Measurements from ENCODE around the gene RMND1.

The RMND1 gene

GRCh38 chr6:151432651-151433050 lies 19.3 kb downstream of the RMND1 start:
- Histone ChIP-seq H4K20me1 (ENCODE audit: insufficient read depth, low read length) (no peaks in the 10 kb centered on the region), H3K27ac (ENCODE audit: low read length) (no peak overlapping the region)

GRCh38 chr6:151431337-151431736 lies 20.6 kb downstream of the RMND1 start:
- H3K4me3 ChIP-seq (ENCODE audit: low read length) = no peak overlapping the region
- H3K9me3 ChIP-seq (ENCODE audit: insufficient read depth, low read length) = no peaks in the 10 kb centered on the region
- no peak overlapping the region for H3K9ac ChIP-seq (ENCODE audit: low read length)
- no peak for TF ChIP-seq CTCF (IDR thresholded peaks at IDR 0.05; ENCODE audit: low read depth, low read length)
- TF ChIP-seq EZH2phosphoT487 (IDR thresholded peaks at IDR 0.05; ENCODE audit: low read depth) = no peak
- no peaks in the 10 kb centered on the region for H3K79me2 ChIP-seq (ENCODE audit: low read length)
- H2AFZ ChIP-seq (ENCODE audit: low read depth, low read length) = no peak overlapping the region
- H3K4me1 ChIP-seq (ENCODE audit: low read length) = no peaks in the 10 kb centered on the region
- H3K27me3 ChIP-seq (ENCODE audit: low read depth, low read length) = no peaks in the 10 kb centered on the region
- no peaks in the 10 kb centered on the region for H4K20me1 ChIP-seq (ENCODE audit: insufficient read depth, low read length)
- H3K27ac ChIP-seq (ENCODE audit: low read length) = no peak overlapping the region
- no peak overlapping the region for H3K4me2 ChIP-seq (ENCODE audit: low read length)
- H3K36me3 ChIP-seq (replicated peaks; ENCODE audit: low read depth, low read length) = peaks cover 4% of the 10 kb centered on the region

More at GRCh38 chr6:151432651-151433050, 19.3 kb downstream of the RMND1 start:
- Histone ChIP-seq H3K9me3 (ENCODE audit: insufficient read depth, low read length) (no peaks in the 10 kb centered on the region), H3K36me3 (replicated peaks; ENCODE audit: low read depth, low read length) (peaks cover 4% of the 10 kb centered on the region), H2AFZ (ENCODE audit: low read depth, low read length) (no peak overlapping the region), H3K9ac (ENCODE audit: low read length) (no peak overlapping the region), H3K27me3 (ENCODE audit: low read depth, low read length) (no peaks in the 10 kb centered on the region), H3K4me3 (ENCODE audit: low read length) (no peak overlapping the region), H3K4me2 (ENCODE audit: low read length) (no peak overlapping the region), H3K79me2 (ENCODE audit: low read length) (no peaks in the 10 kb centered on the region), H3K4me1 (ENCODE audit: low read length) (no peaks in the 10 kb centered on the region)
- TF ChIP-seq CTCF (IDR thresholded peaks at IDR 0.05; ENCODE audit: low read depth, low read length) = no peak
- no peak for TF ChIP-seq EZH2phosphoT487 (IDR thresholded peaks at IDR 0.05; ENCODE audit: low read depth)

DNA sequence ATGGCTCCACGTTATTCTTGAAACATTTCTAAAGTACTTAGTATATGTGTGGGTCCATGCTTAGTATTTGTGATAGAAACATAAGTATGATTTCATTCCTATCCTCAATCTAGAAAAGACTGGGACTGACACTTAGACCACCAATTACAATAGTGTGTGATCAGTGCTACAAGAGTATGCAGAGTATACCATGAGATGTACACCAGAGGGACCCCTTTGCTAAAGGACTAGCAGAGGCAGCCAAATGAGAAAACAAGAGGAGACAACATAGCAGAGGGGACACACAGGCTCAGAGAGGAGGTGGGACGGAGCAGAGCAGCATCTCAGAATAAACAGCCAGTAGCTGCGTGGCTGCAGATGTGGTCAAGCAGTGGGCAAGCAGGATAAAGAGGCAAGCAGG lies 21.0 kb downstream of the RMND1 start:
- H3K27me3 ChIP-seq (ENCODE audit: low read depth, low read length) = no peaks in the 10 kb centered on the region
- H3K4me1 ChIP-seq (ENCODE audit: low read length) = no peaks in the 10 kb centered on the region
- H3K27ac ChIP-seq (ENCODE audit: low read length) = no peak overlapping the region
- peaks cover 4% of the 10 kb centered on the region for H3K36me3 ChIP-seq (replicated peaks; ENCODE audit: low read depth, low read length)
- H3K4me3 ChIP-seq (ENCODE audit: low read length) = no peak overlapping the region
- no peak overlapping the region for H3K9ac ChIP-seq (ENCODE audit: low read length)
- no peak overlapping the region for H3K4me2 ChIP-seq (ENCODE audit: low read length)
- no peaks in the 10 kb centered on the region for H3K9me3 ChIP-seq (ENCODE audit: insufficient read depth, low read length)
- H4K20me1 ChIP-seq (ENCODE audit: insufficient read depth, low read length) = no peaks in the 10 kb centered on the region
- H3K79me2 ChIP-seq (ENCODE audit: low read length) = no peaks in the 10 kb centered on the region
- TF ChIP-seq CTCF (IDR thresholded peaks at IDR 0.05; ENCODE audit: low read depth, low read length) (no peak), EZH2phosphoT487 (IDR thresholded peaks at IDR 0.05; ENCODE audit: low read depth) (no peak)
- H2AFZ ChIP-seq (ENCODE audit: low read depth, low read length) = no peak overlapping the region

DNA sequence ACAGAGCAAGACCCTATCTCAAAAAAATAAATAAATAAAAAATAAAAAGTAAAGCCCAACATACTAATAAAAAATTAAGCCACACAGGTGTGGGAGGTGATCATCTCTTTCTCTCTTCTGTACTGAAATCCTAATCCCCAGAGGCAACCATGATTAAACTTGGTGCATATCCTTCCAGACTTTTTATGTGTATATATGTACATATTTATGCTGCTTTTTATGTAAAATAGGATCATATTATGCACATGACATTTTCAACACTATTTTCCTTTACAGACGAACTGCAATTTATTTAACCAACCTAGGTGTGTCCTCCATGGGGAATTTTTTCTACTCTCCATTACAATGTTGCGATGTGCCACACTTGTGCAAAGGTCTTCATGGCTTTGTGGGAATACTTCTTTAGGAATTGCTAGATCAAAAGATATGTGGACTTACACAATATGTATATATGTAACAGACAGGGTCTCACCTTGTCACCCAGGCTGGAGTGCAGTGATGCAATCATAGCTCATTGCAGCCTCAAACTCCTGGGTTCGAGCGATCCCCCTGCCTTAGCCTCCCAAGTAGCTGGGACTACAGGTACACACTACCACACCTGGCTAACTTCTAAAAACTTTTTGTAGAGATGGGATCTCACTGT lies 23.7 kb downstream of the RMND1 start:
- Histone ChIP-seq H3K36me3 (replicated peaks; ENCODE audit: low read depth, low read length) (peaks cover 7% of the 10 kb centered on the region), H3K27me3 (ENCODE audit: low read depth, low read length) (no peaks in the 10 kb centered on the region), H3K4me1 (ENCODE audit: low read length) (no peaks in the 10 kb centered on the region), H3K4me2 (ENCODE audit: low read length) (no peak overlapping the region), H3K9ac (ENCODE audit: low read length) (no peak overlapping the region), H2AFZ (ENCODE audit: low read depth, low read length) (no peak overlapping the region), H3K27ac (ENCODE audit: low read length) (no peak overlapping the region), H3K4me3 (ENCODE audit: low read length) (no peak overlapping the region), H3K79me2 (ENCODE audit: low read length) (no peaks in the 10 kb centered on the region), H3K9me3 (ENCODE audit: insufficient read depth, low read length) (no peaks in the 10 kb centered on the region), H4K20me1 (ENCODE audit: insufficient read depth, low read length) (no peaks in the 10 kb centered on the region)
- no peak for TF ChIP-seq CTCF (IDR thresholded peaks at IDR 0.05; ENCODE audit: low read depth, low read length)
- no peak for TF ChIP-seq EZH2phosphoT487 (IDR thresholded peaks at IDR 0.05; ENCODE audit: low read depth)
